ENCODE data around the gene TRIP12. TPM values are rescaled to one million over a fixed set of nuclear protein-coding genes. Genes with fewer than 3 reads are reported as not detected.

The TRIP12 gene
- total RNA-seq, 1 experiment from 2014 or later = 175 TPM

GRCh38 chr2:229832510-229832898 lies 89.3 kb downstream of the TRIP12 start (continued):
- TF ChIP-seq JUND (IDR thresholded peaks at IDR 0.05) = no peak
- no peak for TF ChIP-seq CBX3 (IDR thresholded peaks at IDR 0.05; ENCODE audit: low read depth)
- no peak for TF ChIP-seq YY1 (IDR thresholded peaks at IDR 0.05; ENCODE audit: extremely low read depth, insufficient replicate concordance, low read depth, low read length)
- TF ChIP-seq FOSL1 (IDR thresholded peaks at IDR 0.05; ENCODE audit: low read depth) = no peak
- TF ChIP-seq ZFX (IDR thresholded peaks at IDR 0.05) = no peak
- TF ChIP-seq SRF (IDR thresholded peaks at IDR 0.05; ENCODE audit: low read depth) = no peak
- no peak for TF ChIP-seq SIN3A (IDR thresholded peaks at IDR 0.05; ENCODE audit: low read depth)
- no peak for TF ChIP-seq CEBPB (IDR thresholded peaks at IDR 0.05; ENCODE audit: low read depth)
- no peak for TF ChIP-seq TCF7L2 (IDR thresholded peaks at IDR 0.05; ENCODE audit: borderline replicate concordance, extremely low read depth, insufficient read depth, insufficient read length)
- TF ChIP-seq ELF1 (IDR thresholded peaks at IDR 0.05; ENCODE audit: borderline replicate concordance, low read depth) = no peak

GRCh38 chr2:229831805-229832509 lies 89.9 kb downstream of the TRIP12 start:
- intact Hi-C loops (cut with micrococcal nuclease) = no loop called here
- Histone ChIP-seq H3K4me2 (ENCODE audit: low read length) (no peak overlapping the region), H3K9ac (ENCODE audit: low read length) (no peak overlapping the region), H3K9me3 (ENCODE audit: control insufficient read depth in 1 of 2, insufficient read depth in 1 of 2, low read depth in 1 of 2, low read length in 2 of 2) (no peaks in the 10 kb centered on the region), H2AFZ (ENCODE audit: low read depth, low read length, poor library complexity, severe bottlenecking) (no peak overlapping the region), H3K79me2 (ENCODE audit: insufficient read depth, low read length) (peaks cover 16% of the 10 kb centered on the region), H3K4me3 (replicated peaks in 1 of 2; ENCODE audit: low read depth in 1 of 2, low read length in 2 of 2) (no peak overlapping the region), H3K36me3 (ENCODE audit: control insufficient read depth in 1 of 2, insufficient read depth in 2 of 2, low read length in 2 of 2) (peaks cover 0 to 6% of the 10 kb centered on the region in 2 experiments; a peak in 1 of 4 replicates), H3K27ac (ENCODE audit: low read depth, low read length) (no peak overlapping the region), H4K20me1 (ENCODE audit: insufficient read depth) (0 out of 2 replicates have a peak, but pooled peaks cover 3% of the 10 kb centered on the region), H3K9me2 (ENCODE audit: insufficient read depth) (no peaks in the 10 kb centered on the region), H3K27me3 (ENCODE audit: insufficient read depth, low read length) (no peaks in the 10 kb centered on the region), H3K4me1 (ENCODE audit: control insufficient read depth in 1 of 2, insufficient read depth in 2 of 2, low read length in 2 of 2) (no peaks in the 10 kb centered on the region)
- DNase-seq (ENCODE audit: low read depth, low spot score) = no peak
- ChIA-PET POLR2A (interaction anchor here (0.6 kb wide), 1 partner anchor 679 kb away, joined by 3 read pairs; no protein-coding TSS in a partner anchor), CTCF (no interaction called here), RAD21 (ENCODE audit: low non-redundant PET in 1 of 2, low total read pairs in 2 of 2, uncharacterized antibody in 2 of 2, unreplicated experiment in 2 of 2) (no interaction called here)
- ATAC-seq = no peak
- no TSS peak for BruUV-seq (replicated peaks)
- TF ChIP-seq SRF (IDR thresholded peaks at IDR 0.05; ENCODE audit: low read depth) (no peak), FOSL1 (IDR thresholded peaks at IDR 0.05; ENCODE audit: low read depth) (no peak), RAD21 (IDR thresholded peaks at IDR 0.05; ENCODE audit: low read depth) (no peak), SP1 (IDR thresholded peaks at IDR 0.05; ENCODE audit: low read depth) (no peak), ELF1 (IDR thresholded peaks at IDR 0.05; ENCODE audit: borderline replicate concordance, low read depth) (no peak), CEBPB (IDR thresholded peaks at IDR 0.05; ENCODE audit: low read depth) (no peak), POLR2AphosphoS5 (IDR thresholded peaks at IDR 0.05; ENCODE audit: low read depth, low read length) (no peak), ZBTB33 (IDR thresholded peaks at IDR 0.05; ENCODE audit: extremely low read depth, insufficient replicate concordance, low read length) (no peak), EGR1 (IDR thresholded peaks at IDR 0.05; ENCODE audit: low read depth) (no peak), ZNF274 (IDR thresholded peaks at IDR 0.05; ENCODE audit: low read depth, low read length) (no peak), SIN3A (IDR thresholded peaks at IDR 0.05; ENCODE audit: low read depth) (no peak), YY1 (IDR thresholded peaks at IDR 0.05; ENCODE audit: extremely low read depth, insufficient replicate concordance, low read depth, low read length) (no peak), POLR2A (IDR thresholded peaks at IDR 0.05; ENCODE audit: borderline replicate concordance, extremely low read depth, insufficient read depth, insufficient read length) (no peak), TCF7L2 (IDR thresholded peaks at IDR 0.05; ENCODE audit: borderline replicate concordance, extremely low read depth, insufficient read depth, insufficient read length) (no peak), ZFX (IDR thresholded peaks at IDR 0.05) (no peak)
- TF ChIP-seq, protein P1, sequence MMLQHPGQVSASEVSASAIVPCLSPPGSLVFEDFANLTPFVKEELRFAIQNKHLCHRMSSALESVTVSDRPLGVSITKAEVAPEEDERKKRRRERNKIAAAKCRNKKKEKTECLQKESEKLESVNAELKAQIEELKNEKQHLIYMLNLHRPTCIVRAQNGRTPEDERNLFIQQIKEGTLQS (IDR thresholded peaks at IDR 0.05) = no peak
- TF ChIP-seq, protein P2, sequence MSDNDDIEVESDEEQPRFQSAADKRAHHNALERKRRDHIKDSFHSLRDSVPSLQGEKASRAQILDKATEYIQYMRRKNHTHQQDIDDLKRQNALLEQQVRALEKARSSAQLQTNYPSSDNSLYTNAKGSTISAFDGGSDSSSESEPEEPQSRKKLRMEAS (IDR thresholded peaks at IDR 0.05) = no peak
- TF ChIP-seq, protein P3, sequence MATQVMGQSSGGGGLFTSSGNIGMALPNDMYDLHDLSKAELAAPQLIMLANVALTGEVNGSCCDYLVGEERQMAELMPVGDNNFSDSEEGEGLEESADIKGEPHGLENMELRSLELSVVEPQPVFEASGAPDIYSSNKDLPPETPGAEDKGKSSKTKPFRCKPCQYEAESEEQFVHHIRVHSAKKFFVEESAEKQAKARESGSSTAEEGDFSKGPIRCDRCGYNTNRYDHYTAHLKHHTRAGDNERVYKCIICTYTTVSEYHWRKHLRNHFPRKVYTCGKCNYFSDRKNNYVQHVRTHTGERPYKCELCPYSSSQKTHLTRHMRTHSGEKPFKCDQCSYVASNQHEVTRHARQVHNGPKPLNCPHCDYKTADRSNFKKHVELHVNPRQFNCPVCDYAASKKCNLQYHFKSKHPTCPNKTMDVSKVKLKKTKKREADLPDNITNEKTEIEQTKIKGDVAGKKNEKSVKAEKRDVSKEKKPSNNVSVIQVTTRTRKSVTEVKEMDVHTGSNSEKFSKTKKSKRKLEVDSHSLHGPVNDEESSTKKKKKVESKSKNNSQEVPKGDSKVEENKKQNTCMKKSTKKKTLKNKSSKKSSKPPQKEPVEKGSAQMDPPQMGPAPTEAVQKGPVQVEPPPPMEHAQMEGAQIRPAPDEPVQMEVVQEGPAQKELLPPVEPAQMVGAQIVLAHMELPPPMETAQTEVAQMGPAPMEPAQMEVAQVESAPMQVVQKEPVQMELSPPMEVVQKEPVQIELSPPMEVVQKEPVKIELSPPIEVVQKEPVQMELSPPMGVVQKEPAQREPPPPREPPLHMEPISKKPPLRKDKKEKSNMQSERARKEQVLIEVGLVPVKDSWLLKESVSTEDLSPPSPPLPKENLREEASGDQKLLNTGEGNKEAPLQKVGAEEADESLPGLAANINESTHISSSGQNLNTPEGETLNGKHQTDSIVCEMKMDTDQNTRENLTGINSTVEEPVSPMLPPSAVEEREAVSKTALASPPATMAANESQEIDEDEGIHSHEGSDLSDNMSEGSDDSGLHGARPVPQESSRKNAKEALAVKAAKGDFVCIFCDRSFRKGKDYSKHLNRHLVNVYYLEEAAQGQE (IDR thresholded peaks at IDR 0.05; ENCODE audit: low read depth) = no peak
